Measurements from ENCODE around the gene FOXN3. TPM values are rescaled to one million over a fixed set of nuclear protein-coding genes. Genes with fewer than 3 reads are reported as not detected.

FOXN3 gene
- total RNA-seq, 1 experiment from 2014 or later, result 125 TPM

- Histone ChIP-seq H3K79me2 (ENCODE audit: insufficient read depth, low read length) (peaks cover 6% of the 10 kb centered on the region; the same call in 1 of the 2 replicates), H2BK20ac (ENCODE audit: low read depth, low read length, poor library complexity, severe bottlenecking) (no peak overlapping the region), H3K23me2 (ENCODE audit: insufficient read length, low read depth, low read length, poor library complexity, severe bottlenecking) (no peaks in the 10 kb centered on the region), H4K5ac (ENCODE audit: insufficient read length, low read depth, low read length) (no peak overlapping the region), H3K27me3 (ENCODE audit: insufficient read depth, low read length) (no peaks in the 10 kb centered on the region), H3K9me3 (ENCODE audit: control insufficient read depth, low read depth, low read length) (no peaks in the 10 kb centered on the region), H4K20me1 (ENCODE audit: control insufficient read depth, insufficient read depth, insufficient read length) (no peaks in the 10 kb centered on the region), H4K8ac (replicated peaks; ENCODE audit: insufficient read length, low read depth, low read length) (no peak overlapping the region), H3K14ac (ENCODE audit: insufficient read depth, low read length) (no peak overlapping the region), H3K79me1 (ENCODE audit: insufficient read depth, low read depth, low read length, poor library complexity, severe bottlenecking) (peaks cover 6% of the 10 kb centered on the region), H3K4ac (ENCODE audit: low read depth, low read length) (no peak overlapping the region), H3K9ac (ENCODE audit: extremely low read depth, insufficient read length, low read length) (no peak overlapping the region), H2AFZ (ENCODE audit: low read length) (no peak overlapping the region), H3K4me1 (ENCODE audit: insufficient read depth, low read length) (no peaks in the 10 kb centered on the region), H4K91ac (ENCODE audit: insufficient read length, low read depth, low read length) (no peak overlapping the region), H2AK5ac (ENCODE audit: insufficient read length, low read length) (no peak overlapping the region), H2BK12ac (ENCODE audit: insufficient read length, low read depth, low read length) (no peak overlapping the region), H3K27ac (ENCODE audit: insufficient read length, low read depth, low read length) (no peak overlapping the region), H3K56ac (ENCODE audit: insufficient read length, low read depth, low read length) (no peak overlapping the region), H2BK15ac (ENCODE audit: low read depth, low read length) (no peak overlapping the region), H3T11ph (ENCODE audit: low read length) (no peak overlapping the region), H2BK5ac (ENCODE audit: insufficient read length, low read length) (no peak overlapping the region), H3K23ac (ENCODE audit: insufficient read length, low read depth, low read length) (no peak overlapping the region), H3K18ac (ENCODE audit: insufficient read length, low read depth, low read length) (no peak overlapping the region), H2BK120ac (ENCODE audit: low read depth, low read length, poor library complexity, severe bottlenecking) (no peak overlapping the region), H3K4me2 (ENCODE audit: insufficient read depth, insufficient read length, low read length) (no peak overlapping the region)
- no peak overlapping the region for H3K4me3 Mint-ChIP-seq
- DNase-seq, result no peak
- peaks cover 26 to 28% of the 10 kb centered on the region in 2 experiments for H3K4me1 Mint-ChIP-seq
- peaks cover 16 to 43% (median 25%) of the 10 kb centered on the region in 3 experiments; a peak in 6 of 7 replicates for H3K36me3 Mint-ChIP-seq (ENCODE audit: insufficient read depth in 1 of 3, low read depth in 3 of 3)
- H3K9me3 Mint-ChIP-seq, result no peaks in the 10 kb centered on the region
- no CpG with 5 or more reads among the region's 1 CpG for WGBS (ENCODE audit: extremely low coverage, insufficient read length, low lambda C conversion rate)
- H3K27me3 Mint-ChIP-seq (ENCODE audit: low read depth), result peaks cover 1% of the 10 kb centered on the region; the same call in 1 of the 2 replicates
- no peak for TF ChIP-seq CTCF (conservative IDR thresholded peaks at IDR 0.05)
- no peak overlapping the region for H3K27ac Mint-ChIP-seq
These were observed 160.1 kb downstream of the FOXN3 start for GRCh38 chr14:89256951-89257350.
